Measurements from ENCODE around the gene FHOD3. TPM values are rescaled to one million over a fixed set of nuclear protein-coding genes. Genes with fewer than 3 reads are reported as not detected.

The FHOD3 gene
- total and polyA plus RNA-seq, 2 of the 8 experiments (the other 6 are each of a cell fraction or from before 2014, with no cell fraction given), result 9.7 to 10.5 TPM

DNA sequence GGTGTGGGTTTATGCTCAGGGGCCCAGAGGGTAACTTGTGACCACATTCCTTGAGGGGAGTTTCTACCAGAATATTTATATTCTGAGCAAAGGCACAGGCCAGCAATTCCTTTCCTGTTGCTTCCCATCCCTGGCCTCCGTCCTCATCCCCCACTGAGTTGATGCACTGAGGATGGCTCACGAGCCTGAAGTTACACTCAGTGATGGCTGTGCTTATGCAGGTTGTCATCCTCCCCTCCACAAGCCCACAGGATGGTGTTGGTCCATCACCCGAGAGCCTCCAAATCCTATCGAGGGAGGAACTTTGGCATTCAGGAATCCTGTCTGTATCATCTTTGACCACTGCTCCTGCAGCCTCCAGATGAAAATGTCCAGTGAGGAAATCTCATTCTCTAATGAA is 28.4 kb upstream of the FHOD3 start:
- no peak overlapping the region for H3K4me3 ChIP-seq (ENCODE audit: extremely low read depth in 1 of 4, insufficient read depth in 2 of 4, low read depth in 3 of 4, low read length in 4 of 4)
- no peaks in the 10 kb centered on the region; a peak in 1 of 7 replicates for H3K4me1 ChIP-seq (replicated peaks in 1 of 4; ENCODE audit: control insufficient read depth in 3 of 4, insufficient read depth in 4 of 4, low read length in 3 of 4)
- H3K4ac ChIP-seq (replicated peaks; ENCODE audit: insufficient read length, low read depth, low read length), result no peak overlapping the region
- DNase-seq (ENCODE audit: low read depth in 1 of 2, low spot score in 2 of 2), result no peak
- no peaks in the 10 kb centered on the region for H3K79me1 ChIP-seq (ENCODE audit: low read depth, low read length)
- no peak overlapping the region for H2BK12ac ChIP-seq (ENCODE audit: low read depth, low read length)
- H2AK5ac ChIP-seq (ENCODE audit: low read depth, low read length), result no peak overlapping the region
- no peak overlapping the region for H4K8ac ChIP-seq (ENCODE audit: extremely low read depth, insufficient read depth, low read length)
- H3K36me3 ChIP-seq (ENCODE audit: control insufficient read depth in 2 of 4, insufficient read depth in 4 of 4, low read length in 3 of 4), result no peaks in the 10 kb centered on the region; a peak in 1 of 8 replicates
- H3K9ac ChIP-seq (replicated peaks in 1 of 4; ENCODE audit: extremely low read depth in 1 of 4, low read depth in 3 of 4, low read length in 3 of 4), result no peak overlapping the region
- no peak overlapping the region for H3K14ac ChIP-seq (ENCODE audit: insufficient read length)
- ChIA-PET CTCF (ENCODE audit: partially characterized antibody) (no interaction called here), POLR2A (ENCODE audit: partially characterized antibody) (no interaction called here)
- no peak overlapping the region for H2AFZ ChIP-seq (ENCODE audit: low read length)
- no peaks in the 10 kb centered on the region for H3K23me2 ChIP-seq (ENCODE audit: low read depth, low read length)
- H3K27me3 ChIP-seq (replicated peaks in 1 of 4; ENCODE audit: control insufficient read depth in 3 of 4, extremely low read depth in 1 of 4, insufficient read depth in 3 of 4, low read length in 3 of 4), result no peaks in the 10 kb centered on the region
- H3K18ac ChIP-seq (ENCODE audit: extremely low read depth, low read length), result no peak overlapping the region
- no peak overlapping the region for H3K27ac ChIP-seq (ENCODE audit: low read depth, low read length)
- H3K23ac ChIP-seq (ENCODE audit: insufficient read length), result no peak overlapping the region
- H3K9me3 ChIP-seq (ENCODE audit: insufficient read depth in 2 of 2, low read depth in 1 of 2, low read length in 1 of 2), result no peaks in the 10 kb centered on the region
- no peak overlapping the region for H3K4me2 ChIP-seq (ENCODE audit: insufficient read depth in 1 of 2, low read depth in 2 of 2, low read length in 2 of 2)
- no peak overlapping the region for H2BK15ac ChIP-seq (ENCODE audit: low read length)
- no peak for FAIRE-seq
- WGBS, 2 experiments (ENCODE audit: extremely low coverage in 1 of 2, insufficient coverage in 1 of 2, insufficient read length in 1 of 2, insufficient replicate concordance in 2 of 2, low coverage in 1 of 2, low lambda C conversion rate in 2 of 2, missing lambda C conversion rate in 1 of 2), result 90% methylated on average over 4 of the region's 4 CpGs; no CpG with 5 or more reads in 1 of the 2 experiments
- TF ChIP-seq TBP (IDR thresholded peaks at IDR 0.05; ENCODE audit: low read depth, low read length) (no peak), EGR1 (IDR thresholded peaks at IDR 0.05; ENCODE audit: borderline replicate concordance, low read depth, low read length) (no peak), ZNF274 (IDR thresholded peaks at IDR 0.05; ENCODE audit: borderline replicate concordance, extremely low read depth, low read length) (no peak), SP4 (IDR thresholded peaks at IDR 0.05; ENCODE audit: low read length) (no peak), POLR2A (IDR thresholded peaks at IDR 0.05; ENCODE audit: control extremely low read depth in 1 of 2, low read depth in 2 of 2, low read length in 2 of 2) (no peak), BCL11A (IDR thresholded peaks at IDR 0.05; ENCODE audit: low read depth in 2 of 2, low read length in 2 of 2) (no peak), POLR2AphosphoS5 (IDR thresholded peaks at IDR 0.05; ENCODE audit: low read depth, low read length) (no peak), HDAC2 (IDR thresholded peaks at IDR 0.05; ENCODE audit: borderline replicate concordance in 1 of 2, low read depth in 2 of 2, low read length in 2 of 2) (no peak), CEBPB (IDR thresholded peaks at IDR 0.05; ENCODE audit: low read depth, low read length) (no peak), SP1 (IDR thresholded peaks at IDR 0.05; ENCODE audit: low read depth, low read length) (no peak), MAFK (IDR thresholded peaks at IDR 0.05; ENCODE audit: low read depth, low read length) (no peak), PHF8 (conservative IDR thresholded peaks at IDR 0.05; ENCODE audit: low read depth, low read length) (no peak)
- TF ChIP-seq, protein P1, sequence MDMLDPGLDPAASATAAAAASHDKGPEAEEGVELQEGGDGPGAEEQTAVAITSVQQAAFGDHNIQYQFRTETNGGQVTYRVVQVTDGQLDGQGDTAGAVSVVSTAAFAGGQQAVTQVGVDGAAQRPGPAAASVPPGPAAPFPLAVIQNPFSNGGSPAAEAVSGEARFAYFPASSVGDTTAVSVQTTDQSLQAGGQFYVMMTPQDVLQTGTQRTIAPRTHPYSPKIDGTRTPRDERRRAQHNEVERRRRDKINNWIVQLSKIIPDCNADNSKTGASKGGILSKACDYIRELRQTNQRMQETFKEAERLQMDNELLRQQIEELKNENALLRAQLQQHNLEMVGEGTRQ (IDR thresholded peaks at IDR 0.05; ENCODE audit: low read length), result no peak
- TF ChIP-seq, protein P2, sequence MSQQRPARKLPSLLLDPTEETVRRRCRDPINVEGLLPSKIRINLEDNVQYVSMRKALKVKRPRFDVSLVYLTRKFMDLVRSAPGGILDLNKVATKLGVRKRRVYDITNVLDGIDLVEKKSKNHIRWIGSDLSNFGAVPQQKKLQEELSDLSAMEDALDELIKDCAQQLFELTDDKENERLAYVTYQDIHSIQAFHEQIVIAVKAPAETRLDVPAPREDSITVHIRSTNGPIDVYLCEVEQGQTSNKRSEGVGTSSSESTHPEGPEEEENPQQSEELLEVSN (IDR thresholded peaks at IDR 0.05), result no peak
- H2BK120ac ChIP-seq (replicated peaks; ENCODE audit: low read depth, low read length), result no peak overlapping the region
- no peak overlapping the region for H3K56ac ChIP-seq (replicated peaks; ENCODE audit: insufficient read length, low read depth, low read length)
- no peaks in the 10 kb centered on the region for H3K79me2 ChIP-seq (ENCODE audit: control insufficient read depth in 1 of 2, insufficient read depth in 2 of 2, low read length in 2 of 2)
- no peak overlapping the region for H2BK20ac ChIP-seq (ENCODE audit: low read length)
- no peak overlapping the region for H4K5ac ChIP-seq (ENCODE audit: insufficient read length, low read depth, low read length)
- no peaks in the 10 kb centered on the region for H4K20me1 ChIP-seq (replicated peaks in 1 of 2; ENCODE audit: control insufficient read depth in 1 of 2, insufficient read depth in 2 of 2, low read length in 2 of 2)
- no peak overlapping the region for H4K91ac ChIP-seq (replicated peaks; ENCODE audit: insufficient read length, low read length)
- no peak overlapping the region for H2BK5ac ChIP-seq (ENCODE audit: low read depth, low read length)
